Measurements from ENCODE around the gene CHCHD6.

CHCHD6 gene

GRCh38 chr3:126989316-126990023, 285.4 kb downstream of the CHCHD6 start:
- no peak for DNase-seq (ENCODE audit: low read depth, low spot score)

GRCh38 chr3:126990024-126990700, 286.1 kb downstream of the CHCHD6 start:
- DNase-seq (ENCODE audit: low read depth, low spot score), result no peak
- H3K4me3 ChIP-seq (ENCODE audit: low read length), result no peak overlapping the region

More at GRCh38 chr3:126989316-126990023, 285.4 kb downstream of the CHCHD6 start:
- no peak overlapping the region for H3K4me3 ChIP-seq (ENCODE audit: low read length)

- H3K4me3 ChIP-seq (ENCODE audit: low read length), result no peak overlapping the region
- no peak for DNase-seq (ENCODE audit: low read depth, low spot score)
Measured at GRCh38 chr3:126990890-126991289, 286.9 kb downstream of the CHCHD6 start.

- no peak for DNase-seq (ENCODE audit: low read depth, low spot score)
Measured at GRCh38 chr3:126991366-126992200, 287.5 kb downstream of the CHCHD6 start.

GRCh38 chr3:126992216-126992615, 288.2 kb downstream of the CHCHD6 start:
- H3K4me3 ChIP-seq (ENCODE audit: low read length), result no peak overlapping the region
- DNase-seq (ENCODE audit: low read depth, low spot score), result no peak

More at GRCh38 chr3:126991366-126992200, 287.5 kb downstream of the CHCHD6 start:
- no peak overlapping the region for H3K4me3 ChIP-seq (ENCODE audit: low read length)

GRCh38 chr3:126992776-126993175, 288.7 kb downstream of the CHCHD6 start:
- no peak for DNase-seq (ENCODE audit: low read depth, low spot score)
- no peak overlapping the region for H3K4me3 ChIP-seq (ENCODE audit: low read length)

GRCh38 chr3:126993436-126993835, 289.4 kb downstream of the CHCHD6 start:
- no peak overlapping the region for H3K4me3 ChIP-seq (ENCODE audit: low read length)
- DNase-seq (ENCODE audit: low read depth, low spot score), result no peak

- H3K4me3 ChIP-seq (ENCODE audit: low read length), result no peak overlapping the region
- DNase-seq (ENCODE audit: low read depth, low spot score), result no peak
Measured at GRCh38 chr3:126994661-126995245, 290.7 kb downstream of the CHCHD6 start.

- H3K4me3 ChIP-seq (ENCODE audit: low read length), result no peak overlapping the region
- no peak for DNase-seq (ENCODE audit: low read depth, low spot score)
Measured at GRCh38 chr3:126995254-126995780, 291.3 kb downstream of the CHCHD6 start.

- no peak overlapping the region for H3K4me3 ChIP-seq (ENCODE audit: low read length)
- no peak for DNase-seq (ENCODE audit: low read depth, low spot score)
Measured at GRCh38 chr3:126995926-126996512, 292.0 kb downstream of the CHCHD6 start.

- H3K4me3 ChIP-seq (ENCODE audit: low read length), result no peak overlapping the region
- no peak for DNase-seq (ENCODE audit: low read depth, low spot score)
Measured at GRCh38 chr3:126996905-126997304, 292.9 kb downstream of the CHCHD6 start.

GRCh38 chr3:126997455-126998038, 293.5 kb downstream of the CHCHD6 start:
- DNase-seq (ENCODE audit: low read depth, low spot score), result no peak
- no peak overlapping the region for H3K4me3 ChIP-seq (ENCODE audit: low read length)

- no peak for DNase-seq (ENCODE audit: low read depth, low spot score)
- no peak overlapping the region for H3K4me3 ChIP-seq (ENCODE audit: low read length)
Measured at GRCh38 chr3:126998320-126998719, 294.3 kb downstream of the CHCHD6 start.

GRCh38 chr3:126998728-126999127, 294.7 kb downstream of the CHCHD6 start:
- no peak overlapping the region for H3K4me3 ChIP-seq (ENCODE audit: low read length)
- DNase-seq (ENCODE audit: low read depth, low spot score), result no peak

- DNase-seq (ENCODE audit: low read depth, low spot score), result no peak
Measured at GRCh38 chr3:126999383-126999782, 295.3 kb downstream of the CHCHD6 start.

GRCh38 chr3:127000119-127000518, 296.1 kb downstream of the CHCHD6 start:
- no peak for DNase-seq (ENCODE audit: low read depth, low spot score)

More at GRCh38 chr3:126999383-126999782, 295.3 kb downstream of the CHCHD6 start:
- H3K4me3 ChIP-seq (ENCODE audit: low read length), result no peak overlapping the region

GRCh38 chr3:127000761-127001160, 296.7 kb downstream of the CHCHD6 start:
- H3K4me3 ChIP-seq (ENCODE audit: low read length), result no peak overlapping the region

More at GRCh38 chr3:127000119-127000518, 296.1 kb downstream of the CHCHD6 start:
- no peak overlapping the region for H3K4me3 ChIP-seq (ENCODE audit: low read length)

GRCh38 chr3:127001486-127002194, 297.6 kb downstream of the CHCHD6 start:
- H3K4me3 ChIP-seq (ENCODE audit: low read length), result no peak overlapping the region
- no peak for DNase-seq (ENCODE audit: low read depth, low spot score)

More at GRCh38 chr3:127000761-127001160, 296.7 kb downstream of the CHCHD6 start:
- DNase-seq (ENCODE audit: low read depth, low spot score), result no peak
